ENCODE data around the gene SLK.

SLK gene

DNA sequence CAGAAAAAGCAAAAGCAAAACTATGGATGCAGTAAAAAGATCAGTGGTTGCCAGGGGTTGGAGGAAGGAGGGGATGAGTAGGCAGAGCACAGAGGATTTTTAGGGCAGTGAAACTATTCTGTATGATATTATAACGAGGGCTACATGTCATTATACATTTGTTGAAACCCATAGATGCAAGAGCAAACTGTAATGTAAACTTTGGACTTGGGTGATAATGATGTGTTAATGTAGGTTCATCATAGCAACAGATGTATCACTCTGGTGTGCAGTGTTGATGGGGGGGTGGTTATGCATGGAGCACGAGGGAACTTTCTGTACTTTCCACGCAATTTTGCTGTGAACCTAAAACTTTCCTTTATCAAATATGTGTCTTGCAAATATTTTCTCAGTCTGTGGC is 23.2 kb downstream of the SLK start:
- TF ChIP-seq CTCF (conservative IDR thresholded peaks at IDR 0.05) = no peak
- no peak overlapping the region for H3K27ac ChIP-seq

DNA sequence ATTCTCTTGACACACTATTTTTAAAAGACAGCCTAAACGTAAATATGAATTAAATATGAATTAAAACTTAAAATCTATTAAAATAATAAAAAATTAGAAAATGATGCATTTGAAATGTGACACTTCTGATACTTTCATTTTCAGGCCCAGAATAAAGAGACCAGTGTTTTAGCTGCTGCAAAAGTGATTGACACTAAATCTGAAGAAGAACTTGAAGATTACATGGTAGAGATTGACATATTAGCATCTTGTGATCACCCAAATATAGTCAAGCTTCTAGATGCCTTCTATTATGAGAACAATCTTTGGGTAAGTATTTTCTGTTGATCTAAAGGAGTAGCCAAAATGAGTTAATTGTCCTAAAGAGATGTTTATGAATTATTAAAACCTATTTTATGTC is 23.6 kb downstream of the SLK start:
- no peak for TF ChIP-seq CTCF (conservative IDR thresholded peaks at IDR 0.05)

DNA sequence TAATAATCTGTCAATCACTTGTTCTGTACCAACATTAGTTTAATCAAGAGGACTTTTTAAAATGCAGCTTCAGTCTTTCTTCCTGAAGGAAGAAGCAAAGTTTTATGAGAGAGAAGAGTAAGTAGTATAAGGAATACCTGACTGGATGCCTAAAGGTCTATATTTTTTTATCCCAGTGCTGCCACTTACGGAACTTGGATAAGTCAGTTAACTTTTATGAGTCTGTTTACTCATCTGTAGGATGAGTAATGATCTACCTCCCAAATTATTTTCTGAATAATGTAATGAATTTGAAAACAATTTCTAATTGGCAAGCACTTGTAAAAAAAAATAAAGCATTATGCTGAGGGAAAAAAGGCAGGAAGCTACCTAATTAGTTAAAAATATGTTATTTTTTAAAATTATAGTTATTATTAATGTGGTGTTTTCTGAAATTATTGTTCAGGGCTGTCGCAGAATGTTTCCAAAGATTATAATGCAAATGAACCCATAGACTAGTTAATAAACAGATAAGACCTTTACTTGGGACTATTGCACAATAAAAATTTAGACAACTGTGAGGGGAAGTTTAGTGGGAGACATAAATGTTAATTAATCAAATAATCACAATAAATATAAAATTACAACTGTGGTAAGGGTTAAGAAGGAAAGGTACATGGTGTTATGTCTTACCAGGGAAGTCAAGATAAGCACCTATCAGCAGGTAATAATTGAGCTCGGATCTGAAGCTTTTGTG is 24.6 kb downstream of the SLK start:
- H3K27ac ChIP-seq = no peak overlapping the region
- no peak for TF ChIP-seq CTCF (conservative IDR thresholded peaks at IDR 0.05)

More for the DNA sequence above, 23.6 kb downstream of the SLK start:
- H3K27ac ChIP-seq = no peak overlapping the region

GRCh38 chr10:103995134-103995533 is 28.2 kb downstream of the SLK start:
- TF ChIP-seq CTCF (conservative IDR thresholded peaks at IDR 0.05) = no peak
- no peak overlapping the region for H3K27ac ChIP-seq

DNA sequence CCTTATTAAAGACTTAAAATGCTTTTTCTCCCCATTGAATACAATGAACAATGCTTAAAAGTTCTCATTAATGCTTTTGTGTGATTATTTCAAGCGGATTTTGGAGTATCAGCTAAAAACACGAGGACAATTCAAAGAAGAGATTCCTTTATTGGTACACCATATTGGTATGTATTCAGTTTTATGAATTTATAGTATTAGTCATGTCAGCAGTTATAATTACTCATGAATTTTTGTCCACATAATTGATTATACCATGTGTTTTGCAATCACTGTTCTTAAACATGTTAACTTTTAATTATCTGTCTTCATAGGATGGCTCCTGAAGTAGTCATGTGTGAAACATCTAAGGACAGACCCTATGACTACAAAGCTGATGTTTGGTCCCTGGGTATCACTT is 31.9 kb downstream of the SLK start:
- no peak for TF ChIP-seq CTCF (conservative IDR thresholded peaks at IDR 0.05)
- no peak overlapping the region for H3K27ac ChIP-seq

DNA sequence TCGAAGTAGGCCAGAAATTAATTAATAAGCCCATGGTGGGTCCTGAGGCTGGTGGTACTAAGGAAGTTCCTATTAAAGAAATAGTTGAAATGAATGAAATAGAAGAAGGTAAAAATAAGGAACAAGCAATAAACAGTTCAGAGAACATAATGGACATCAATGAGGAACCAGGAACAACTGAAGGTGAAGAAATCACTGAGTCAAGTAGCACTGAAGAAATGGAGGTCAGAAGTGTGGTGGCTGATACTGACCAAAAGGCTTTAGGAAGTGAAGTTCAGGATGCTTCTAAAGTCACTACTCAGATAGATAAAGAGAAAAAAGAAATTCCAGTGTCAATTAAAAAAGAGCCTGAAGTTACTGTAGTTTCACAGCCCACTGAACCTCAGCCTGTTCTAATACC is 36.0 kb downstream of the SLK start:
- no peak overlapping the region for H3K27ac ChIP-seq
- no peak for TF ChIP-seq CTCF (conservative IDR thresholded peaks at IDR 0.05)

DNA sequence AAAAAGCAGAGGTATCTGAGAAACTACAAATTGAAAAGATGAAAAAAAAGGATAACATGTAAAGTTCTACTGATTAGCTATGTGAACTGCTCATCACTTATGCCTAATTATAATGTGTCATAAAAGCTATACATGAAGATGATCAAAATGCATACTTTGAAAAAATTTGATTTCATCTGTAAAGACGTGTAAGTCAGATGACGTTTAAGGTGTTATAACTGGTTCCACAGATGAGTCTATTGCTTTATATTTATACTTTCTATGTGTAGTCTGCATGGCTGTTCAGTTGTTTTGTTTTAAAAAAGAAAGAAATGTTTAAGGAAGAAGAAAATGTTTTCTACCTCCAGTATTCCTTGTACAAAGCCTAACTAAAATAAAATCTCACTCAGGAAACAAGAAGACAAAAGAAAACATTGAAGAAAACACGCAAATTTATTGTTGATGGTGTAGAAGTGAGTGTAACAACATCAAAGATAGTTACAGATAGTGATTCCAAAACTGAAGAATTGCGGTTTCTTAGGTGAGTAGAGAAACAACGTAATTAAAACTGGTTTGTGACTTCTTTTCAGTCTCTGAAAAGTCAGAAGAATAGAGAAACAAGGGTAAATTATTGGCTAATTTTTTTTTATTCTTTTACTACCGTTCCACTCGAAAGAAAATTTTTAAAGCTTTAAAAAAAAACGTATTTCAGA is 38.4 kb downstream of the SLK start:
- no peak overlapping the region for H3K27ac ChIP-seq
- TF ChIP-seq CTCF (conservative IDR thresholded peaks at IDR 0.05) = no peak
